ENCODE results near the gene PPL.
"Not testable (repeated sequence)": the region's sequence is repeated elsewhere in the genome, so short reads cannot be mapped to it uniquely, and the experiment has no call there.

The PPL gene

GRCh38 chr16:4936991-4937781, at the start of gene PPL:
PPL (minus strand) TSS chr16:4937148; CDS start chr16:4937045, 103 bp downstream.
- DNase-seq (ENCODE audit: low read depth) = no peak

- DNase-seq (ENCODE audit: low read depth) = no peak
Observed at GRCh38 chr16:4984174-4984990, 47.4 kb upstream of the PPL start.

GRCh38 chr16:4982056-4982867, 45.3 kb upstream of the PPL start:
- no peak for DNase-seq (ENCODE audit: low read depth)

GRCh38 chr16:4981473-4981872, 44.5 kb upstream of the PPL start:
- no peak for DNase-seq (ENCODE audit: low read depth)

GRCh38 chr16:4980691-4981090, 43.7 kb upstream of the PPL start:
- DNase-seq (ENCODE audit: low read depth) = no peak

GRCh38 chr16:4979736-4980660, 43.0 kb upstream of the PPL start:
- DNase-seq (ENCODE audit: low read depth) = no peak

- no peak for DNase-seq (ENCODE audit: low read depth)
Observed at GRCh38 chr16:4979164-4979563, 42.2 kb upstream of the PPL start.

- DNase-seq (ENCODE audit: low read depth) = no peak
Observed at GRCh38 chr16:4976611-4977145, 39.7 kb upstream of the PPL start.

GRCh38 chr16:4976079-4976478, 39.1 kb upstream of the PPL start:
- no peak for DNase-seq (ENCODE audit: low read depth)

- DNase-seq (ENCODE audit: low read depth) = no peak
Observed at GRCh38 chr16:4972938-4973587, 36.1 kb upstream of the PPL start.

GRCh38 chr16:4970010-4970409, 33.1 kb upstream of the PPL start:
- DNase-seq (ENCODE audit: low read depth) = no peak

- no peak for DNase-seq (ENCODE audit: low read depth)
Observed at GRCh38 chr16:4968879-4969483, 32.0 kb upstream of the PPL start.

- not testable (repeated sequence) for DNase-seq (ENCODE audit: low read depth)
Observed at GRCh38 chr16:4968278-4968677, 31.3 kb upstream of the PPL start.

- DNase-seq (ENCODE audit: low read depth) = no peak
Observed at GRCh38 chr16:4966736-4967453, 29.9 kb upstream of the PPL start.

- DNase-seq (ENCODE audit: low read depth) = not testable (repeated sequence)
Observed at GRCh38 chr16:4963527-4963926, 26.6 kb upstream of the PPL start.

- DNase-seq (ENCODE audit: low read depth) = no peak
Observed at GRCh38 chr16:4962716-4963115, 25.8 kb upstream of the PPL start.

- no peak for DNase-seq (ENCODE audit: low read depth)
Observed at GRCh38 chr16:4960579-4960978, 23.6 kb upstream of the PPL start.

- DNase-seq (ENCODE audit: low read depth) = no peak
Observed at GRCh38 chr16:4958510-4959438, 21.8 kb upstream of the PPL start.

Measured in GM04503 (cell line).